ENCODE measurements around the gene TSC22D4.
"Not testable (repeated sequence)": the region's sequence is repeated elsewhere in the genome, so short reads cannot be mapped to it uniquely, and the experiment has no call there.

TSC22D4 gene

DNA sequence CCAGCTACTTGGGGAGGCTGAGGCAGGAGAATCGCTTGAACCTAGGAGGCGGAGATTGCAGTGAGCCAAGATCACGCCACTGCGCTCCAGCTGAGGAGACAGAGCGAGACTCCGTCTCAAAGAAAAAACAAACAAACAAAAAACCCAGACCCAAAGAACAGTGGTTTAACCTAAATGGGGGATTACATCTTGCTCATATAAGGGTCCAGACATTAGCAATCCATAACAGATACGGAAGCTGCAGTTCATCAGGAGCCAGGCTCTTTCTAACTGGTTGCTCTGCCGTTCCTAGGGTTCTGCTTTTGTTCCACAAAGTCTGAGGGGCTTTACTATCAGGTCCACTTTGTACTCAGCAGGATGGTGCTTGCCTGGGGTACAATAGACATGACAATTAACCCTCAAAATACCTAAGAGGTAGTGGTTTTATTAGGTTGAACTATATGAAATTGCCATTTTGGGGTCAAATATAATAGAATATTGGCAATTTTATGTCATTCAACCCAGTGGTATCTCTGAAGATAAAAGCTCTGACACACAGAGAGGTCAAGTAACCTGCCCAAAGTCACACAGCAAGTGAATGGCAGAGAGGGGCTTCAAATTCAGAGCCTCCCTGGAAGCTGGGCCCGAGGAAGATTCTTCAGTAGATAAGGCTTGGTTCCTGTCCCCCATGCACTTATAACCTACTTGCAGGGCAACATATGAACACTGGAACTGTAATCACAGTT is 26.0 kb upstream of the TSC22D4 start:
- H3K4me3 ChIP-seq (ENCODE audit: control insufficient read depth, low read depth, low read length): no peak overlapping the region
- TF ChIP-seq, protein P1, sequence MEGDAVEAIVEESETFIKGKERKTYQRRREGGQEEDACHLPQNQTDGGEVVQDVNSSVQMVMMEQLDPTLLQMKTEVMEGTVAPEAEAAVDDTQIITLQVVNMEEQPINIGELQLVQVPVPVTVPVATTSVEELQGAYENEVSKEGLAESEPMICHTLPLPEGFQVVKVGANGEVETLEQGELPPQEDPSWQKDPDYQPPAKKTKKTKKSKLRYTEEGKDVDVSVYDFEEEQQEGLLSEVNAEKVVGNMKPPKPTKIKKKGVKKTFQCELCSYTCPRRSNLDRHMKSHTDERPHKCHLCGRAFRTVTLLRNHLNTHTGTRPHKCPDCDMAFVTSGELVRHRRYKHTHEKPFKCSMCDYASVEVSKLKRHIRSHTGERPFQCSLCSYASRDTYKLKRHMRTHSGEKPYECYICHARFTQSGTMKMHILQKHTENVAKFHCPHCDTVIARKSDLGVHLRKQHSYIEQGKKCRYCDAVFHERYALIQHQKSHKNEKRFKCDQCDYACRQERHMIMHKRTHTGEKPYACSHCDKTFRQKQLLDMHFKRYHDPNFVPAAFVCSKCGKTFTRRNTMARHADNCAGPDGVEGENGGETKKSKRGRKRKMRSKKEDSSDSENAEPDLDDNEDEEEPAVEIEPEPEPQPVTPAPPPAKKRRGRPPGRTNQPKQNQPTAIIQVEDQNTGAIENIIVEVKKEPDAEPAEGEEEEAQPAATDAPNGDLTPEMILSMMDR (conservative IDR thresholded peaks at IDR 0.05; ENCODE audit: control insufficient read depth, insufficient read depth, low read depth, low read length): no peak
- DNase-seq (ENCODE audit: low read depth): no peak

GRCh38 chr7:100504031-100504430 is 25.0 kb upstream of the TSC22D4 start:
- H3K4me3 ChIP-seq (ENCODE audit: control insufficient read depth, low read depth, low read length); DNase-seq (ENCODE audit: low read depth): not testable (repeated sequence)

DNA sequence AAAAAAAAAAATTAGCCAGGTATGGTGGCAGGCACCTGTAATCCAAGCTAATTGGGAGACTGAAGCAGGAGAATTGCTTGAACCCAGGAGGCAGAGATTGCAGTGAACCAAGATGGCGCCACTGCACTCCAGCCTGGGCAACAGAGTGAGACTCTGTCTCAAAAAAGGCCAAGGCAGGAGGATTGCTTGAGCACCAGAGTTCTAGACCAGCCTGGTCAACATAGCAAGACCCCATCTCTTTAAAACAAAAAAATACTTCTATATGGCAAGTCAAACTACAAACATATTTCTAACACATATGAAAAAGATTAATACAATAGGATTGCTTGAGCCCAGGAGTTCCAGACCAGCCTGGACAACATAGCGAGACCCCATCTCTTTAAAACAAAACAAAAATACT is 21.7 kb upstream of the TSC22D4 start:
- DNase-seq (ENCODE audit: low read depth): not testable (repeated sequence)

DNA sequence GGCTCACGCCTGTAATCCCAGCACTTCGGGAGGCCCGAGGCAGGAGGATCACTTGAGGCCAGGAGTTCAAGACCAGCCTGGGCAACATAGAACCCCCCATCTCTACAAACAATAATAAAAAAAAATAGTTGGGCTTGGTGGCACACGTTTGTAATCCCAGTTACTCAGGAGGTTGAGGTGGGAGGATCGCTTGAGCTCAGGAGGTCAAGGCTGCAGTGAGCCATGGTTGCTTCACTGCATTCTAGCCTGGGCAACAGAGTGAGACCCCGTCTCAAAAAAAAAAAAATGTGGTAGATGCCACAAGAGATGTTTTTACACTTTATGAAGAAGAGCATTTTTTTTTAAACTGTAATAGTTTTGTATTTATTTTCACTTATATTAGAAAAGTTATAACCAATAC is 17.5 kb upstream of the TSC22D4 start:
- no peak overlapping the region for H3K4me3 ChIP-seq (ENCODE audit: control insufficient read depth, low read depth, low read length)
- TF ChIP-seq, protein P1 (conservative IDR thresholded peaks at IDR 0.05; ENCODE audit: control insufficient read depth, insufficient read depth, low read depth, low read length): no peak
- no peak for DNase-seq (ENCODE audit: low read depth)

More for the DNA sequence above, 21.7 kb upstream of the TSC22D4 start:
- not testable (repeated sequence) for H3K4me3 ChIP-seq (ENCODE audit: control insufficient read depth, low read depth, low read length)

GRCh38 chr7:100493476-100494264 is 14.7 kb upstream of the TSC22D4 start:
- DNase-seq (ENCODE audit: low read depth): no peak
- H3K4me3 ChIP-seq (ENCODE audit: control insufficient read depth, low read depth, low read length): no peak overlapping the region
- TF ChIP-seq, protein P1 (conservative IDR thresholded peaks at IDR 0.05; ENCODE audit: control insufficient read depth, insufficient read depth, low read depth, low read length): no peak

DNA sequence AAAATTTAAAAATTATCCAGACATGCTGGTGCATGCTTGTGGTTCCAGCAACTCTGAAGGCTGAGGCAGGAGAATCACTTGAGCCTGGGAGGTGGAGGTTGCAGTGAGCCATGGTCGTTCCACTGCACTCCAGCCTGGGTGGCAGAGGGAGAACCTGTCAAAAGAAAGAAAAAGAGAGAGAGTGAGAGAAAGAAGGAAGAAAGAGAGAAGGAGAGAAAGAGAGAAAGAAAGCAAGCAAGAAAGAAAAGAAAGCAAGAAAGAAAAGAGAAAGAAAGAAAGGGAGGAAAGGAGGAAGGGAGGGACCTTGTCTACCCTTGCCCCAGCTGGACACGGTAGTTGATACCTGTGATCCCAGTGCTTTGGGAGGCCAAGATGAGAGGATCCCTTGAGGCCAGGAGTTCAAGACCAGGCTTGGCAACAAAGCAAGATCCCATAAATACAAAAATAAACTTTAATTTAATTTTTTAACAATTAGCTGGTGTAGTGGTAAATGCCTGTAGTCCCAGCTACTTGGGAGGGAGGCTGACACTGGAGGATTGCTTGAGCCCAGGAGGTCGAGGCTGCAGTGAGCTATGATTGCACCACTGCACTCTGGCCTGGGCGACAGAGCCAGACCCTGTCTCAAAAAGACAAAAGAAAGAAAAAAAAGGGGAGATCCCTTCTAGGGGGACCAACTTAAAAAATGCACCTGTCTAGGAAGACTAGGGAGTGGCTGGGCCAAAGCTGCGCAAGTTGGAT is 13.9 kb upstream of the TSC22D4 start:
- TF ChIP-seq, protein P1 (conservative IDR thresholded peaks at IDR 0.05; ENCODE audit: control insufficient read depth, insufficient read depth, low read depth, low read length): no peak
- no peak overlapping the region for H3K4me3 ChIP-seq (ENCODE audit: control insufficient read depth, low read depth, low read length)
- DNase-seq (ENCODE audit: low read depth): no peak

GRCh38 chr7:100491192-100491578 is 12.2 kb upstream of the TSC22D4 start:
- TF ChIP-seq, protein P1 (conservative IDR thresholded peaks at IDR 0.05; ENCODE audit: control insufficient read depth, insufficient read depth, low read depth, low read length): no peak
- no peak overlapping the region for H3K4me3 ChIP-seq (ENCODE audit: control insufficient read depth, low read depth, low read length)
- DNase-seq (ENCODE audit: low read depth): no peak

All from fibroblast of mammary gland (primary cell).